PC-9 (cell line): Measurements from ENCODE around the gene FOXO3B. TPM values are rescaled to one million over a fixed set of nuclear protein-coding genes. Genes with fewer than 3 reads are reported as not detected.
"Not testable (repeated sequence)": the region's sequence is repeated elsewhere in the genome, so short reads cannot be mapped to it uniquely, and the experiment has no call there.

ENCODE experiments used
- Bru-seq: library from RNA; stranded (reverse); fragments of 400-500 nt; gene quantifications from one replicate; lab custom pipeline; 2021; lab: Mats Ljungman, UMichigan
- BruChase-seq, 2 experiments: library from RNA; stranded (reverse); fragments of 400-500 nt; gene quantifications; one replicate each; lab custom pipeline; 2021; lab: Mats Ljungman, UMichigan
- BruUV-seq: library from RNA; stranded (reverse); fragments of 400-500 nt; replicated peaks from 2 replicates; lab custom pipeline; 2021; lab: Mats Ljungman, UMichigan
- CTCF ChIA-PET: fragments of 300-600 bp; sonication (Branson Sonifier 250); formaldehyde crosslinking; loops from one replicate; lab custom pipeline; 2022; ENCODE audit warnings: antibody characterized with exemption; lab: Charles Lee
- POLR2A ChIA-PET: fragments of 300-600 bp; sonication (Branson Sonifier 250); formaldehyde crosslinking; loops from one replicate; lab custom pipeline; 2022; ENCODE audit warnings: antibody characterized with exemption; ENCODE audit not compliant: unreplicated experiment; lab: Charles Lee
- DNase-seq, 2 experiments: peaks; one replicate each; pipeline versions ENCODE4 v3.0.0 to v3.0.0-alpha.2; 2015 to 2022; ENCODE audit warnings: mixed read lengths in 1 of 2
- H2AFZ ChIP-seq: fragments of 200-600 bp; sonication (generic); 2 replicates; pipeline ENCODE4 v1.8.1; 2017; ENCODE audit warnings: antibody characterized with exemption
- H3F3A ChIP-seq: fragments of 200-600 bp; sonication (generic); 2 replicates; pipeline ENCODE4 v1.8.1; 2017; ENCODE audit warnings: antibody characterized with exemption, mild to moderate bottlenecking, low read depth; ENCODE audit not compliant: insufficient read depth
- H3K27ac ChIP-seq: fragments of 200-600 bp; sonication (generic); 2 replicates; pipeline ENCODE4 v1.6.1; 2016; ENCODE audit warnings: mixed run types
- H3K27me3 ChIP-seq: fragments of 200-600 bp; sonication (generic); 2 replicates; pipeline ENCODE4 v1.6.1; 2016; ENCODE audit warnings: low read depth, mixed run types; ENCODE audit not compliant: insufficient read depth
- H3K36me3 ChIP-seq: fragments of 200-600 bp; sonication (generic); 2 replicates; pipeline ENCODE4 v1.6.1; 2016; ENCODE audit warnings: low read depth, mixed run types
- H3K4me1 ChIP-seq: fragments of 200-600 bp; sonication (generic); replicated peaks from 2 replicates; pipeline ENCODE4 v1.6.1; 2016; ENCODE audit warnings: mixed run types; ENCODE audit not compliant: insufficient read depth
- H3K4me2 ChIP-seq: fragments of 200-600 bp; sonication (generic); 2 replicates; pipeline ENCODE4 v1.6.1; 2017; ENCODE audit warnings: mixed run types
- H3K4me3 ChIP-seq: fragments of 200-600 bp; sonication (generic); 2 replicates; pipeline ENCODE4 v1.6.1; 2016; ENCODE audit warnings: mixed run types
- H3K79me2 ChIP-seq: fragments of 200-600 bp; sonication (generic); 2 replicates; pipeline ENCODE4 v1.6.1; 2017; ENCODE audit warnings: low read depth, mixed run types
- H3K9me2 ChIP-seq: fragments of 200-600 bp; sonication (generic); 2 replicates; pipeline ENCODE4 v1.8.1; 2017; ENCODE audit warnings: mild to moderate bottlenecking; ENCODE audit not compliant: insufficient read depth
- H3K9me3 ChIP-seq: fragments of 200-600 bp; sonication (generic); 2 replicates; pipeline ENCODE4 v1.8.1; 2016; ENCODE audit warnings: low read depth; ENCODE audit not compliant: insufficient read depth
- H4K20me1 ChIP-seq: fragments of 200-600 bp; sonication (generic); 2 replicates; pipeline ENCODE4 v1.8.1; 2017; ENCODE audit not compliant: insufficient read depth
- intact Hi-C: fragments of 100-400 bp; cut with micrococcal nuclease; formaldehyde crosslinking; loops from one replicate; pipeline ENCODE4 v1.10.0; 2022; ENCODE audit not compliant: unreplicated experiment
- long read RNA-seq: library from polyadenylated mRNA; stranded (forward); transcript quantifications from one replicate; pipeline ENCODE4 v2.0.0, GENCODE V29; 2022
- total RNA-seq: library from RNA; stranded (reverse); gene quantifications from 2 replicates; pipeline ENCODE4 v1.2.3, GENCODE V29; 2021

The FOXO3B gene
- 6.2 and 8.3 TPM in 2 replicates for total RNA-seq
- Bru-seq, nascent RNA, result percentile 45 among the genes with signal in this experiment
- BruChase-seq, experiment 1, labeled RNA remaining after a 2-hour chase, result percentile 66 among the genes with signal in this experiment
- BruChase-seq, experiment 2, labeled RNA remaining after a 6-hour chase, result percentile 63 among the genes with signal in this experiment
- long read RNA-seq, partial matches to known transcripts, result 0 of 4 reads
- long read RNA-seq, other reads (novel, unspliced or antisense), result 0 of 4 reads

DNA sequence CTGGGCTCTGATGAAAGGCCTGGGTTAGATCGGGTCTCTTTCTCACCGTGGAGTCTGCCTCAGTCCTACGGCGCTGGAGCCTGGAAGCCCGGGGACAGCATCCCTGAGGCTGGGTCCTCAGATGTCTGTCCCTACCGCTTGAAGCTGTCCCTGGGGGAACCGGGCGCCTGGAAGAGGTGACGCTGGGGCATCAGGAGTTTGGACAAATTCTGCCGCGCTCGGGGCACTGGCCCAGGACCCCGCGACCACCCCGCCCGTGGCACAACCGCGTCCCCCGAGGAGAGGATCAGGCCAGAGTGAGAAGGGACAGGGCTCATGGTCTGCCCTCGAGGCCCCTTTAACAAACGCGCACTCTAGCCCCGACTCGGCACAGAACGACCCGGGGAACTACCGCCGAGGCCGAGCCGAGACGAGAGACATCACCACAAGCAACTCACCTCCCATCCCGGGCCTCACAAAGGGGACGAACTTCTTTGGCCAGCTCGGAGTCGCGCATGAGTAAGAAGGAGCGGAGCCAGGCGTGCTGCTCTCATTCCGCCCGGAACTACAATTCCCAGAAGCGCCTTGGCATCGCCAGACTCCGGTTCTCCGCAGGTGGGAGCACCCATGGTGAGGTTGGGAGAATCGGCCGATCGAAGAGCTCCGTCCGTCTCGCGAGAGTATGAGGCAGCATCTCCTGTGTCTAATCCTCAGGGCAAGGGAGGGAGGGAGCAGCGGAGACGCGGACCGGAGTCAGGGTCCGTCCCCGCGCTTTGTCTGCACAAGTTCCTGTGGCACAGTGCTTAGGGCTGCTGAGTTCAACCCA is at the start of gene FOXO3B:
Gene FOXO3B, minus strand, starts transcription at position 548 of the 805 bp plus-strand sequence. CDS start 663 bp downstream, outside the sequence.
- intact Hi-C loops, H3K27ac ChIP-seq, H4K20me1 ChIP-seq, H3F3A ChIP-seq, H3K9me3 ChIP-seq, H3K9me2 ChIP-seq, H3K27me3 ChIP-seq, H3K4me1 ChIP-seq, H3K79me2 ChIP-seq, CTCF ChIA-PET: not testable (repeated sequence)
- TSS peak; percentile 75 for BruUV-seq
- DNase-seq, result peak; percentile 95 to 96
- Histone ChIP-seq H3K36me3 (peaks cover 13% of the 10 kb centered on the region; the same call in 1 of the 2 replicates), H3K4me3 (peak within 1 kb of the TSS; percentile 69), H2AFZ (peak within 1 kb of the TSS; percentile 83), H3K4me2 (peak within 1 kb of the TSS; percentile 74)
- POLR2A ChIA-PET, result interaction anchor here (0.6 to 0.7 kb wide), 2 partner anchors 27 to 33 kb away, joined by 3 read pairs; no protein-coding TSS in a partner anchor

DNA sequence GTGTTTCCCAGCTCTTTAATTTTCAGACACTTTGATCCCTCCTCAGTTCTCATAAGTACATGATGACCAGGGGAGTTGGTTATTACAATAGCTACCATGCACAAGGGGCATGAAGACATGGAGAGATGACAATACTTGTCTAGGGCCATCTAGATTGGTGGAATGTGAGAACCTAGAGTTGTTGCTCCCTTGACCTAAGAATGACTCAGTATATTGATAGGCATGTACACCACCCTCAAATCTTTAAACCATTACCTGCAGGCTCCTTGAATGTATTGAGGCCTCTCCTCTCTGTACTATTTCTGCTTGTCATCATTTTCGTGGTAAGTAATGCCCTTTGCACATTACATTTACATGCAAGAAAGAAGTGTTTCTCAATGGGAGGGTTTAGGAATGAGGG is 41.4 kb upstream of the FOXO3B start:
- POLR2A ChIA-PET, result not testable (repeated sequence)
- DNase-seq, result peak in 1 of 2 experiments; percentile 76

DNA sequence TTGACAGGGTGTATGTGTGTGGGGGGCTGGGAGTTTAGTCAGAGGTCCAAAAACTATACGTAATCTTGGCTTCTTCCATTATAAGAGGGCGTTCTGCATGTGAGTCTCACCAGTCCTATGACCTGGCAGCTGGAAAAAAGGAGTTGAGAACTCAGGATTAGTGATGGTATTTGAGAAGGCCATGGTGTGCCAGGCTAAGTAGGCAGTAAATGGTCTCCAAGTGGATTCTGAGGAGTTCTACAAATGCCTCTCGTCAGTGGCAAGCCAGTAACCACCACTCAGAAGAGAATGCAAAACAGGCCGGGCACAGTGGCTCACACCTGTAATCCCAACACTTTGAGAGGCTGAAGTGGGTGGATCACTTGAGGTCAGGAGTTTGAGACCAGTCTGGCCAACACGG is 40.5 kb upstream of the FOXO3B start:
- Histone ChIP-seq H3K4me1 (peaks cover 68% of the 10 kb centered on the region), H3K27ac (peak overlapping the region; percentile 98), H3K4me3 (peak overlapping the region; percentile 94), H3K36me3 (peaks cover 33% of the 10 kb centered on the region), H3K79me2 (peaks cover 53% of the 10 kb centered on the region), H3F3A (peaks cover 68% of the 10 kb centered on the region), H3K4me2 (peak overlapping the region; percentile 94)
- H2AFZ ChIP-seq, H4K20me1 ChIP-seq, DNase-seq, H3K9me2 ChIP-seq, intact Hi-C loops, H3K27me3 ChIP-seq, POLR2A ChIA-PET, H3K9me3 ChIP-seq, CTCF ChIA-PET: not testable (repeated sequence)
- TSS peak; percentile 37 for BruUV-seq

More for the DNA sequence above, 41.4 kb upstream of the FOXO3B start:
- Histone ChIP-seq H3K4me3 (peak overlapping the region; percentile 94), H3K4me1 (peaks cover 61% of the 10 kb centered on the region), H3K4me2 (peak overlapping the region; percentile 94), H3K27ac (peak overlapping the region; percentile 98), H3F3A (peaks cover 61% of the 10 kb centered on the region), H3K79me2 (peaks cover 53% of the 10 kb centered on the region), H3K36me3 (peaks cover 33% of the 10 kb centered on the region)
- intact Hi-C loops, BruUV-seq, H2AFZ ChIP-seq, CTCF ChIA-PET, H3K27me3 ChIP-seq, H4K20me1 ChIP-seq, H3K9me2 ChIP-seq, H3K9me3 ChIP-seq: not testable (repeated sequence)

DNA sequence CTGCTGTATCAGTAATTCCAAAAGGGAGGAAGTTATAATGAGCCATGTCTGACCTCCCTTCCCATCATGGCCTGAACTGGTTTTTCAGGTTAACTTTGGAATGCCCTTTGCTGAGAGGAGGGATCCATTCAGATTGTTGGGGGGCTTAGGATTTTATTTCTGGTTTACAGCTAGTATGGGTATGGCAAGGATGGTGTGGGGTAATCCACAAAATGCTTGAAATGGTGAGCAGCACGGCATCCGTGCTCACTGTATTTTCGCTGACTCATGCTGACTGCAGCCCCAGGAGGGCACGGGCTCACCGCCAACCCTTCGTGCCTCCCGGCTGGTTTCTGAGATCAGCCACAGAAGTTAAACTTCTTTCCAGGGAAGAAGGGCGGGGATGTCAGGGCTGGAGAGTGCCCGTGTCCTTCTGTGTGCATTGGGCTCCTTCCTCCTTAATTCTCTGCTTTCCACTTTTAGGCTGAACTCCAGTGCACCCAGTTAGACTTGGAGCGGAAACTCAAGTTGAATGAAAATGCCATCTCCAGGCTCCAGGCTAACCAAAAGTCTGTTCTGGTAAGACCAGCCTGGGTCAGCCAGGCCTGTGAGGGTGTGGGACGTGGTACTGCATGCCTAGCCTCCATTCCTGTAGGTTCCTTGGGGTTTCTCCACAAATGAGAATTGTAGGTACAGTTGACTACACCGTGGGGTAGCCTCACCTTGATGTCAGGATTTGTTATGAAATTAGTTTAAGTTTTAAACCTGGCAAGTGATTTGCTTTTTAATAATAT is 39.8 kb upstream of the FOXO3B start:
- H3K27me3 ChIP-seq, CTCF ChIA-PET, POLR2A ChIA-PET, H3K9me3 ChIP-seq, H3K9me2 ChIP-seq, H4K20me1 ChIP-seq, BruUV-seq, H2AFZ ChIP-seq, intact Hi-C loops: not testable (repeated sequence)
- Histone ChIP-seq H3K79me2 (peaks cover 47% of the 10 kb centered on the region), H3F3A (peaks cover 63% of the 10 kb centered on the region), H3K4me3 (peak overlapping the region; percentile 94), H3K36me3 (peaks cover 26% of the 10 kb centered on the region), H3K4me1 (peaks cover 68% of the 10 kb centered on the region), H3K4me2 (peak overlapping the region; percentile 94), H3K27ac (peak overlapping the region; percentile 99)
- DNase-seq, result peak in 1 of 2 experiments; percentile 31

DNA sequence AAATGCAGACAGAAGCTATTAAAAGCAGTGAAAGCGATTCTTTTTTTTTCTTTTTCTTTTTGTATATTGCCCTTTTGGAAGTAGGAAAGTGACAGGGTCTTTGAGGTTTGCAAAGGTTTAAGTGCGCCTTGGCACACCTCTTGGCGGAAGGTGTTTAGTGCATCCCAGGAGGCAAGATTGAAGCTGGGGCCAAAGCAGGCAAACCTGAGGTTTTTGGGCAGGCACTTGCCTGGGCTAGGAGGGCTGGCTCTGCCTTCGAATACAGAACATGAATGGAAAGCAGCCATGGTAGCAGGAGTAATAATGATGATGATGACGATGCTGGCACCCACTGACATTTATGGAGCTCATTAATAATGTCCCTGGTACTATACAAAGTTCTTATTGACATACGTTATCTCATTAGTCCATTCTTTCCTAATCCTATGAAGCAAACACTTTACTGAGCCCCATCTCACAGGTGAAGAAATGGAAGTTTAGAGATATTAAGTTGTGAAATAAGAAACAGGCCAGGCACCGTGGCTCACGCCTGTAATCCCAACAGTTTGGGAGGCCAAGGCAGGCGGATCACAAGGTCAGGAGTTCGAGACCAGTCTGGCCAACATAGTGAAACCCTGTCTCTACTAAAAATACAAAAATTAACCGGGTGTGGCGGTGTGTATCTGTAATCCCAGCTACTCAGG is 37.5 kb upstream of the FOXO3B start:
- peak in 1 of 2 experiments; percentile 63 for DNase-seq
- POLR2A ChIA-PET, result interaction anchor here (0.6 kb wide), 3 partner anchors 12 to 1209 kb away, joined by 3 to 4 read pairs (median 4); no protein-coding TSS in a partner anchor
- BruUV-seq, H3K9me2 ChIP-seq, intact Hi-C loops, H2AFZ ChIP-seq, CTCF ChIA-PET, H4K20me1 ChIP-seq, H3K27me3 ChIP-seq, H3K9me3 ChIP-seq: not testable (repeated sequence)
- Histone ChIP-seq H3K4me1 (peaks cover 48% of the 10 kb centered on the region), H3K27ac (peak overlapping the region; percentile 99), H3F3A (peaks cover 52% of the 10 kb centered on the region), H3K4me3 (peak overlapping the region; percentile 27; the same call in 1 of the 2 replicates), H3K79me2 (peaks cover 24% of the 10 kb centered on the region), H3K36me3 (peaks cover 15% of the 10 kb centered on the region; the same call in 1 of the 2 replicates), H3K4me2 (peak overlapping the region; percentile 76)

DNA sequence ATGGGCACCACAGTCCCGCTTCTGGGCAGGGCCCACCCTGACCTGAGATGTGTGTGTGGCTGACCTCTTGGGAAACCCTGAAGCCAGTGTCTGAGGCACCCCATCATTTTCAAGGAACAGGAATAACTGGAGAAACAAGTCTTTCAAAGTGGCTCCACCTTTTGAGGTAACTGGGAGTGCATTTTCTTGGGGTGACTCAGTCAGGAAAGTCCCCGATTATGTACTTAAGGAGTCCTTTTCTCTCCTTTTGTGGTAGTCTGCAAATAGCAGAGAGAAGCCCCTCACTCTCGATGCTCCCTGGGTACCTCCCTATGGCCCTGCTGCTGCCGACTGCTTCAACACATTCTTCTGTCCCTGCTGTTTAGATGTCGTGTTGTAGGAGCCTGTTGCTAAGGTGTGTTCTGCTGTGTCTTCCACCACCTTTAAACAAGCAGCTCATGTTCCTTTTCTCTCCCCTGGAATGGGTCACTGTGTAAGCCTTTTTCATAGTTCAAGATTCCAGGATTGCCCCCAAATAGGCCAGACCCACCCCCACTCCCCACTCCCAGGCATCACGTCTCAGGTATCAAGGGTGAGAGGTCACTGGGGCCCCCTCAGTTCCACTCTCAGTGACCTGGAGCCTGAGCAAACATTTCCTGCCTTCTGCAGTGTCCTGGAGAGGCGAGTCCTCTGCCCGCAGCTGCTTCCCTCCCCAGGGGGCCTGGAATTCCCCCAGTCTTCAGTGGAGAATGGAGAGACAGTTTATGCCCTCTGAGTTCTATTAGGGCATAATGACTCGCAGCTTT is 36.7 kb upstream of the FOXO3B start:
- H3K27me3 ChIP-seq, intact Hi-C loops, H3K9me2 ChIP-seq, H3K9me3 ChIP-seq, H2AFZ ChIP-seq, H4K20me1 ChIP-seq, CTCF ChIA-PET, H3K36me3 ChIP-seq: not testable (repeated sequence)
- POLR2A ChIA-PET, result interaction anchor here (0.6 kb wide), 3 partner anchors 13 to 1210 kb away, joined by 3 to 4 read pairs (median 4); no protein-coding TSS in a partner anchor
- H3F3A ChIP-seq, result peaks cover 50% of the 10 kb centered on the region
- H3K4me1 ChIP-seq, result peaks cover 41% of the 10 kb centered on the region
- H3K4me3 ChIP-seq, result peak overlapping the region; percentile 27; the same call in 1 of the 2 replicates
- peaks cover 17% of the 10 kb centered on the region for H3K79me2 ChIP-seq
- peak overlapping the region; percentile 76 for H3K4me2 ChIP-seq
- TSS peak; percentile 6 for BruUV-seq
- DNase-seq, result peak; percentile 83 to 97
- peak overlapping the region; percentile 99 for H3K27ac ChIP-seq
